Measurements from ENCODE around the gene TMCO6. TPM values are rescaled to one million over a fixed set of nuclear protein-coding genes. Genes with fewer than 3 reads are reported as not detected.

Gene TMCO6
- total RNA-seq, 1 experiment from 2014 or later = 32.2 TPM

GRCh38 chr5:140609126-140609525 is 30.1 kb upstream of the TMCO6 start:
- ChIA-PET CTCF (no interaction called here), POLR2A (no interaction called here)
- Mint-ChIP-seq H3K27ac (no peak overlapping the region), H3K36me3 (peaks cover 21% of the 10 kb centered on the region), H3K9me3 (peaks cover 64% of the 10 kb centered on the region), H3K4me3 (no peak overlapping the region), H3K27me3 (ENCODE audit: low read depth) (peaks cover 29% of the 10 kb centered on the region), H3K4me1 (no peaks in the 10 kb centered on the region)
- no peak for DNase-seq (ENCODE audit: low spot score)
- TF ChIP-seq FOXJ3 (CRISPR knock-in tag; IDR thresholded peaks at IDR 0.05; ENCODE audit: borderline replicate concordance) = no peak
- TF ChIP-seq SP1 (CRISPR knock-in tag; conservative IDR thresholded peaks at IDR 0.05) = no peak
- no peak for TF ChIP-seq PRDM15 (CRISPR knock-in tag; IDR thresholded peaks at IDR 0.05)
- no peak for TF ChIP-seq ZNF512 (CRISPR knock-in tag; IDR thresholded peaks at IDR 0.05; ENCODE audit: borderline replicate concordance)
- TF ChIP-seq ZNF416 (CRISPR knock-in tag; IDR thresholded peaks at IDR 0.05) = no peak
- no peak for TF ChIP-seq SMAD4 (CRISPR knock-in tag; IDR thresholded peaks at IDR 0.05)
- no peak for TF ChIP-seq NR1H2 (CRISPR knock-in tag; IDR thresholded peaks at IDR 0.05)
- TF ChIP-seq ZNF232 (CRISPR knock-in tag; IDR thresholded peaks at IDR 0.05) = no peak
- no peak for TF ChIP-seq JAZF1 (CRISPR knock-in tag; IDR thresholded peaks at IDR 0.05)
- TF ChIP-seq OVOL2 (CRISPR knock-in tag; IDR thresholded peaks at IDR 0.05; ENCODE audit: borderline replicate concordance) = no peak
- no peak for ATAC-seq

- no peak overlapping the region for H3K27ac Mint-ChIP-seq
- no peaks in the 10 kb centered on the region for H3K4me1 Mint-ChIP-seq
- ATAC-seq (no peak), DNase-seq (ENCODE audit: low spot score) (no peak)
- peaks cover 32% of the 10 kb centered on the region for H3K27me3 Mint-ChIP-seq (ENCODE audit: low read depth)
- POLR2A ChIA-PET = no interaction called here
- H3K4me3 Mint-ChIP-seq = no peak overlapping the region
- CTCF ChIA-PET = no interaction called here
- peaks cover 21% of the 10 kb centered on the region for H3K36me3 Mint-ChIP-seq
- peaks cover 68% of the 10 kb centered on the region for H3K9me3 Mint-ChIP-seq
- TF ChIP-seq RELA (CRISPR knock-in tag; IDR thresholded peaks at IDR 0.05; ENCODE audit: borderline replicate concordance) (no peak), JUN (CRISPR knock-in tag; IDR thresholded peaks at IDR 0.05) (no peak), FOXP1 (CRISPR knock-in tag; IDR thresholded peaks at IDR 0.05; ENCODE audit: borderline replicate concordance) (no peak), FOXJ3 (CRISPR knock-in tag; IDR thresholded peaks at IDR 0.05; ENCODE audit: borderline replicate concordance) (no peak), TEAD1 (CRISPR knock-in tag; IDR thresholded peaks at IDR 0.05) (no peak), ZMAT4 (CRISPR knock-in tag; IDR thresholded peaks at IDR 0.05) (no peak), EMX1 (CRISPR knock-in tag; IDR thresholded peaks at IDR 0.05) (no peak), GABPB1 (CRISPR knock-in tag; IDR thresholded peaks at IDR 0.05) (no peak), AR (CRISPR knock-in tag; IDR thresholded peaks at IDR 0.05) (no peak), ZNF219 (CRISPR knock-in tag; IDR thresholded peaks at IDR 0.05; ENCODE audit: borderline replicate concordance) (no peak), ZNF425 (CRISPR knock-in tag; conservative IDR thresholded peaks at IDR 0.05) (no peak), ZNF396 (CRISPR knock-in tag; IDR thresholded peaks at IDR 0.05; ENCODE audit: borderline replicate concordance) (no peak), E2F4 (CRISPR knock-in tag; IDR thresholded peaks at IDR 0.05; ENCODE audit: borderline replicate concordance, low read depth) (no peak), ZNF416 (CRISPR knock-in tag; IDR thresholded peaks at IDR 0.05) (no peak), GTF2I (CRISPR knock-in tag; conservative IDR thresholded peaks at IDR 0.05) (no peak)
Measured at GRCh38 chr5:140611020-140611521, 28.2 kb upstream of the TMCO6 start.
